K562 (cell line): Measurements from ENCODE around the gene NOL4.

Source experiments
- ARNT ChIP-seq, 2 experiments: fragments of 450-650 bp; IDR thresholded peaks; 2 replicates each; pipeline ENCODE4 v1.6.1; 2016; ENCODE audit warnings: mild to moderate bottlenecking in 1 of 2
- CREB1 ChIP-seq, 2 experiments: sonication (generic) in 1 of 2; formaldehyde crosslinking in 1 of 2; IDR thresholded peaks; 2 replicates each; pipeline versions ENCODE4 v1.6.1 to v1.8.0; 2012 to 2022; ENCODE audit warnings: inconsistent platforms in 1 of 2, mild to moderate bottlenecking in 1 of 2, missing genetic modification reagents in 1 of 2, moderate library complexity in 1 of 2
- CTCF ChIP-seq, 3 experiments: IDR thresholded peaks in 2 of 3; conservative IDR thresholded peaks in 1 of 3; 2 replicates each; pipeline ENCODE4 v1.5.1; 2011 to 2012; ENCODE audit warnings: low read length in 3 of 3, mild to moderate bottlenecking in 3 of 3, control low read depth in 2 of 3, improper control_type of control experiment in 1 of 3, inconsistent platforms in 1 of 3, low read depth in 1 of 3, mixed read lengths in 1 of 3, moderate library complexity in 1 of 3; ENCODE audit not compliant: insufficient read depth in 2 of 3
- EP300 ChIP-seq: IDR thresholded peaks from 2 replicates; pipeline ENCODE4 v1.6.1; 2012; ENCODE audit warnings: low read length, improper control_type of control experiment
- PRDM10 ChIP-seq: fragments of 450-650 bp; IDR thresholded peaks from 2 replicates; pipeline ENCODE4 v1.6.1; 2018; ENCODE audit not compliant: partially characterized antibody
- RFX5 ChIP-seq: IDR thresholded peaks from 2 replicates; pipeline ENCODE4 v1.6.1; 2011; ENCODE audit warnings: low read depth, mild to moderate bottlenecking, improper control_type of control experiment, low read length
- TAF15 ChIP-seq: fragments of 200-400 bp; formaldehyde crosslinking; IDR thresholded peaks from 2 replicates; pipeline ENCODE4 v1.6.1; 2017; ENCODE audit warnings: mild to moderate bottlenecking, low read depth, low read length, moderate library complexity
- THRA ChIP-seq: fragments of 450-650 bp; IDR thresholded peaks from 2 replicates; pipeline ENCODE4 v1.6.1; 2017; ENCODE audit warnings: mild to moderate bottlenecking, moderate library complexity
- ZNF146 ChIP-seq: IDR thresholded peaks from one replicate; pipeline ENCODE4 v1.6.1; 2018; ENCODE audit warnings: missing compliant biosample characterization; ENCODE audit not compliant: unreplicated experiment
- ZNF24 ChIP-seq: fragments of 450-650 bp; IDR thresholded peaks from 2 replicates; pipeline ENCODE4 v1.6.1; 2016
- ZNF3 ChIP-seq: fragments of 250-450 bp; sonication (Bioruptor Pico); IDR thresholded peaks from 2 replicates; pipeline ENCODE4 v1.5.0; 2021; ENCODE audit warnings: mild to moderate bottlenecking, moderate library complexity
- ZNF589 ChIP-seq: fragments of 200-800 bp; sonication (Bioruptor generic); IDR thresholded peaks from 2 replicates; pipeline ENCODE4 v1.6.1; 2016; ENCODE audit warnings: low read depth, missing genetic modification characterization, missing compliant biosample characterization
- ZNF785 ChIP-seq: fragments of 250-450 bp; sonication (Bioruptor Pico); IDR thresholded peaks from 2 replicates; pipeline ENCODE4 v1.4.0; 2020; ENCODE audit warnings: mild to moderate bottlenecking

DNA sequence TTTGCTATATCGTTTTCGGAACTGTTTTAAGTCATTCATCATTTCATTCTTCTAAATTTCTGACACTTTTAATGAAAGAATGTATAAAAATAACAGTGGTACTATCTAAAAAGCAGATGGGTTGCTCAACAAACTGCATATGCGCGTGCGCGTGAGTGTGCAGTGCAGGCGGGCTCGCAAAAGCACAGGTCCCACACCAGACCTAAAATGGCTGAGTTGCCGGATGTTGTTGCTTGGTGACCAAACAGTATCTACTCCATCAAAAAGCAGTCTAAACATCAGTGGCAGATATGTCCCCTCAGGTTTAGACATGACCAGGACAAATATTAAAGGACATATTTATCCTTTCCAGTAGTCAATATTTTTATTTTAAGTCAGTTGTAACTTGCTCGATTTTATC is 5.1 kb downstream of the NOL4 start:
- no peak for TF ChIP-seq THRA
- no peak for TF ChIP-seq ARNT (IDR thresholded peaks at IDR 0.05)
- no peak for TF ChIP-seq RFX5
- TF ChIP-seq CTCF (IDR thresholded peaks at IDR 0.05 in 2 of 3, conservative IDR thresholded peaks at IDR 0.05 in 1 of 3; ENCODE audit: insufficient read depth in 2 of 3, low read depth in 1 of 3, low read length in 3 of 3), result no peak
- no peak for TF ChIP-seq EP300
- TF ChIP-seq TAF15, result no peak
- no peak for TF ChIP-seq PRDM10
- no peak for TF ChIP-seq ZNF24
- no peak for TF ChIP-seq CREB1 (IDR thresholded peaks at IDR 0.05)
- TF ChIP-seq CREB1 (CRISPR knock-in tag; IDR thresholded peaks at IDR 0.05), result no peak
- no peak for TF ChIP-seq ZNF785 (CRISPR knock-in tag)
- no peak for TF ChIP-seq ZNF3 (CRISPR knock-in tag)
- no peak for TF ChIP-seq ZNF146 (CRISPR knock-in tag)
- no peak for TF ChIP-seq ZNF589 (CRISPR knock-in tag)
